PC-9 (cell line): ENCODE measurements around the gene ME3.

Source experiments
- CTCF ChIP-seq: fragments of 200-600 bp; sonication (generic); conservative IDR thresholded peaks from 2 replicates; pipeline ENCODE4 v1.6.1; 2017; ENCODE audit warnings: mixed run types, antibody characterized with exemption, mild to moderate bottlenecking, moderate library complexity
- EZH2 ChIP-seq: fragments of 200-600 bp; sonication (generic); IDR thresholded peaks from 2 replicates; pipeline ENCODE4 v1.8.0; 2017; ENCODE audit warnings: antibody characterized with exemption, low read depth

GRCh38 chr11:86710936-86711335 lies 38.5 kb upstream of the ME3 start:
- TF ChIP-seq CTCF (no peak), EZH2 (no peak)
